SK-N-MC (cell line): ENCODE measurements around the gene ACVR1B.

Experiments used
- EZH2 ChIP-seq: fragments of 200-600 bp; sonication (generic); IDR thresholded peaks from one replicate; pipeline ENCODE4 v1.6.1; 2017; ENCODE audit warnings: antibody characterized with exemption
- FOXP2 ChIP-seq: optimal IDR thresholded peaks from 2 replicates; pipeline ENCODE3; 2011; ENCODE audit warnings: mild to moderate bottlenecking, moderate library complexity; ENCODE audit not compliant: insufficient read depth; ENCODE audit errors: extremely low read length, control extremely low read depth
- POLR2AphosphoS5 ChIP-seq: IDR thresholded peaks from 2 replicates; pipeline ENCODE4 v1.6.1; 2012; ENCODE audit warnings: mild to moderate bottlenecking, low read depth, low read length, borderline replicate concordance

DNA sequence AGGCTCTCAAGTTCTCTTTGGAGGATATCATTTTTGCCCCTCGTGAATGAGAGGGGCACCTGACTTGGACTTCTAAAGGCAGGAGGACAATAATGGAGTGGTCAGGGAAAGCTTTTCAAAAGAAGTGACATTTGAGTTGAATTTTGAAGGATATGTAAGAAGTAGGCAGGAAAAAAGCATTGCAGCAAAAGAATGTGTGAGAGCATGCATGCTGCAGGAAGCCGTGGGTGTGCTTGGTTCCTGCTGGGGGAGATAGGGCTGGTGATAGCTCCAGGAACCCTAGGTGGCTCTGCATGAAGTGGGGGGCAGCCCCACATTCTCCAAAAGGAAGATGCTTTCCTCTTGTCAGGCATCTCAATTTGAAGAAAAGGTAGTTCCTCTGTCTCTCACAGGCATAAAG lies 23.1 kb downstream of the ACVR1B start:
- TF ChIP-seq POLR2AphosphoS5 (no peak), EZH2 (no peak), FOXP2 (no peak)
